Panc1 (cell line): Measurements from ENCODE around the gene CACNA1B. TPM values are rescaled to one million over a fixed set of nuclear protein-coding genes. Genes with fewer than 3 reads are reported as not detected.

ENCODE experiments used
- ATAC-seq: fragments of 200-7000 bp; cut with Tn5 transposase; 2 replicates; pipeline ENCODE4 v1.9.1; 2020; ENCODE audit warnings: mild to moderate bottlenecking, moderate library complexity
- BruUV-seq: library from RNA; stranded (reverse); fragments of 400-500 nt; replicated peaks from 2 replicates; lab custom pipeline; 2021; lab: Mats Ljungman, UMichigan
- CTCF ChIA-PET: fragments of 300-600 bp; sonication (Branson Sonifier 250); formaldehyde crosslinking; loops from one replicate; lab custom pipeline; 2022; ENCODE audit warnings: antibody characterized with exemption; lab: Charles Lee
- POLR2A ChIA-PET: fragments of 300-600 bp; sonication (Branson Sonifier 250); formaldehyde crosslinking; loops from one replicate; lab custom pipeline; 2022; ENCODE audit warnings: antibody characterized with exemption; lab: Charles Lee
- DNase-seq: peaks from one replicate; pipeline ENCODE4 v3.0.0-alpha.2; 2010; ENCODE audit warnings: low read depth, low spot score
- H3K27ac ChIP-seq: 2 replicates; pipeline ENCODE4 v1.5.1; 2011; ENCODE audit warnings: mild to moderate bottlenecking, low read length, inconsistent platforms
- H3K27me3 ChIP-seq: fragments of 200-500 bp; sonication (Bioruptor generic); 2 replicates; pipeline ENCODE4 v1.6.0; 2014; ENCODE audit warnings: low read length, inconsistent platforms; ENCODE audit not compliant: control insufficient read depth, insufficient read depth
- H3K36me3 ChIP-seq: fragments of 200-500 bp; sonication (Bioruptor generic); 2 replicates; pipeline ENCODE4 v1.5.1; 2014; ENCODE audit warnings: inconsistent platforms, mild to moderate bottlenecking, low read length, moderate library complexity; ENCODE audit not compliant: control insufficient read depth, insufficient read depth
- H3K4me1 ChIP-seq: 2 replicates; pipeline ENCODE4 v1.5.1; 2011; ENCODE audit warnings: inconsistent platforms, mild to moderate bottlenecking, low read length, moderate library complexity; ENCODE audit not compliant: control insufficient read depth, insufficient read depth
- H3K4me3 ChIP-seq, 2 experiments: 2 replicates each; pipeline ENCODE4 v1.5.1; 2011 to 2012; ENCODE audit warnings: low read depth in 2 of 2, low read length in 2 of 2, mild to moderate bottlenecking in 2 of 2, inconsistent platforms in 1 of 2, moderate library complexity in 1 of 2
- H3K9me3 ChIP-seq: fragments of 200-500 bp; sonication (Bioruptor generic); 2 replicates; pipeline ENCODE4 v1.5.1; 2014; ENCODE audit warnings: low read depth, mild to moderate bottlenecking, inconsistent platforms, low read length, moderate library complexity; ENCODE audit not compliant: control insufficient read depth, insufficient read depth
- CTCF ChIP-seq: fragments of 450-650 bp; IDR thresholded peaks from 2 replicates; pipeline ENCODE4 v1.5.1; 2017; ENCODE audit warnings: mild to moderate bottlenecking
- POLR2AphosphoS5 ChIP-seq: IDR thresholded peaks from 2 replicates; pipeline ENCODE4 v1.6.1; 2012; ENCODE audit warnings: mild to moderate bottlenecking, low read depth, low read length, moderate library complexity
- REST ChIP-seq, 2 experiments: IDR thresholded peaks; 2 replicates each; pipeline ENCODE4 v1.6.1; 2011 to 2012; ENCODE audit warnings: low read depth in 2 of 2, control low read depth in 1 of 2, low read length in 1 of 2, mild to moderate bottlenecking in 1 of 2, moderate library complexity in 1 of 2; ENCODE audit not compliant: insufficient read depth in 1 of 2
- SIN3A ChIP-seq: IDR thresholded peaks from 2 replicates; pipeline ENCODE4 v1.6.1; 2012; ENCODE audit warnings: low read depth, mild to moderate bottlenecking, low read length, moderate library complexity, borderline replicate concordance; ENCODE audit not compliant: insufficient read depth
- TCF7L2 ChIP-seq: IDR thresholded peaks from 2 replicates; pipeline ENCODE4 v1.6.1; 2011; ENCODE audit warnings: mild to moderate bottlenecking, low read depth, low read length, inconsistent platforms
- in situ Hi-C: cut with HindIII; loops from 2 replicates; pipeline ENCODE4 v1.10.0; 2016; ENCODE audit warnings: low sequenced_read_pairs, low pct_unique_long_range_greater_than_20kb
- intact Hi-C: fragments of 100-400 bp; cut with micrococcal nuclease; formaldehyde crosslinking; loops from one replicate; pipeline ENCODE4 v1.10.0; 2022; ENCODE audit not compliant: unreplicated experiment
- total RNA-seq: library from RNA; stranded (reverse); gene quantifications from one replicate; pipeline ENCODE4 v1.2.1, GENCODE V29; 2021; ENCODE audit not compliant: unreplicated experiment

The CACNA1B gene
- total RNA-seq, 1 experiment from 2014 or later = 0.49 TPM

- H3K36me3 ChIP-seq = no peaks in the 10 kb centered on the region
- no peak overlapping the region for H3K27ac ChIP-seq
- in situ Hi-C loops (no loop called here), intact Hi-C loops (no loop called here)
- ChIA-PET POLR2A (no interaction called here), CTCF (no interaction called here)
- no peak overlapping the region for H3K4me3 ChIP-seq
- BruUV-seq = no TSS peak
- H3K4me1 ChIP-seq = no peaks in the 10 kb centered on the region
- no peak for TF ChIP-seq SIN3A
- TF ChIP-seq CTCF = no peak
- H3K27me3 ChIP-seq = no peaks in the 10 kb centered on the region
- no peak for ATAC-seq
- DNase-seq = no peak
- H3K9me3 ChIP-seq = no peaks in the 10 kb centered on the region
Measured at GRCh38 chr9:137851516-137852267, 25.9 kb upstream of the CACNA1B start.

- TF ChIP-seq REST (IDR thresholded peaks at IDR 0.05; ENCODE audit: insufficient read depth in 1 of 2, low read depth in 2 of 2, low read length in 1 of 2) = no peak
- no peak for TF ChIP-seq TCF7L2
- TF ChIP-seq SIN3A = no peak
- no peak for TF ChIP-seq CTCF
- TF ChIP-seq POLR2AphosphoS5 = no peak
- in situ Hi-C loops (no loop called here), intact Hi-C loops (no loop called here)
- no TSS peak for BruUV-seq
- Histone ChIP-seq H3K27ac (no peak overlapping the region), H3K4me3 (no peak overlapping the region), H3K9me3 (no peaks in the 10 kb centered on the region), H3K27me3 (no peaks in the 10 kb centered on the region), H3K4me1 (no peaks in the 10 kb centered on the region), H3K36me3 (no peaks in the 10 kb centered on the region)
- CTCF ChIA-PET = no interaction called here
- POLR2A ChIA-PET = no interaction called here
- DNase-seq = no peak
- no peak for ATAC-seq
Measured at GRCh38 chr9:137853392-137853995, 24.1 kb upstream of the CACNA1B start.
